Tibial nerve (tissue), 4 donors: Measurements from ENCODE around the gene JMJD1C.

ENCODE experiments used
- EP300 ChIP-seq, 2 donors: sonication (generic); formaldehyde crosslinking; IDR thresholded peaks; one replicate each; pipeline ENCODE4 v1.6.1; 2017; ENCODE audit warnings: antibody characterized with exemption in 2 of 2, mild to moderate bottlenecking in 1 of 2
- TF ChIP-seq, protein P1 (sequence below), 5 experiments: fragments of 200-600 bp in 3 of 5; fragments of 450-650 bp in 2 of 5; sonication (generic) in 3 of 5; IDR thresholded peaks; one replicate each; pipeline ENCODE4 v1.5.1; 2016 to 2019; ENCODE audit warnings: antibody characterized with exemption in 5 of 5, mild to moderate bottlenecking in 3 of 5, moderate library complexity in 2 of 5

- TF ChIP-seq, protein P1, sequence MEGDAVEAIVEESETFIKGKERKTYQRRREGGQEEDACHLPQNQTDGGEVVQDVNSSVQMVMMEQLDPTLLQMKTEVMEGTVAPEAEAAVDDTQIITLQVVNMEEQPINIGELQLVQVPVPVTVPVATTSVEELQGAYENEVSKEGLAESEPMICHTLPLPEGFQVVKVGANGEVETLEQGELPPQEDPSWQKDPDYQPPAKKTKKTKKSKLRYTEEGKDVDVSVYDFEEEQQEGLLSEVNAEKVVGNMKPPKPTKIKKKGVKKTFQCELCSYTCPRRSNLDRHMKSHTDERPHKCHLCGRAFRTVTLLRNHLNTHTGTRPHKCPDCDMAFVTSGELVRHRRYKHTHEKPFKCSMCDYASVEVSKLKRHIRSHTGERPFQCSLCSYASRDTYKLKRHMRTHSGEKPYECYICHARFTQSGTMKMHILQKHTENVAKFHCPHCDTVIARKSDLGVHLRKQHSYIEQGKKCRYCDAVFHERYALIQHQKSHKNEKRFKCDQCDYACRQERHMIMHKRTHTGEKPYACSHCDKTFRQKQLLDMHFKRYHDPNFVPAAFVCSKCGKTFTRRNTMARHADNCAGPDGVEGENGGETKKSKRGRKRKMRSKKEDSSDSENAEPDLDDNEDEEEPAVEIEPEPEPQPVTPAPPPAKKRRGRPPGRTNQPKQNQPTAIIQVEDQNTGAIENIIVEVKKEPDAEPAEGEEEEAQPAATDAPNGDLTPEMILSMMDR (IDR thresholded peaks at IDR 0.05), result no peak
- TF ChIP-seq EP300 (IDR thresholded peaks at IDR 0.05), result no peak
These were observed 183.8 kb downstream of the JMJD1C start for GRCh38 chr10:63281967-63282366.
